T follicular helper cell (primary cell): Measurements from ENCODE around the gene CRTC2.
"Not testable (repeated sequence)": the region's sequence is repeated elsewhere in the genome, so short reads cannot be mapped to it uniquely, and the experiment has no call there.

Source experiments
- DNase-seq: peaks from one replicate; pipeline ENCODE4 v3.0.0-alpha.2; 2020; ENCODE audit warnings: low read depth

The CRTC2 gene

GRCh38 chr1:153928245-153928644 is 30.2 kb downstream of the CRTC2 start:
- DNase-seq, result no peak

GRCh38 chr1:153926405-153926804 is 32.0 kb downstream of the CRTC2 start:
- DNase-seq, result no peak

GRCh38 chr1:153922972-153923925 is 35.2 kb downstream of the CRTC2 start, which contains the start of gene GATAD2B:
Gene GATAD2B (minus strand): TSS chr1:153922972. CDS start chr1:153828347, 94,625 bp downstream.
- DNase-seq, result peak; percentile 99

- no peak for DNase-seq
Observed at GRCh38 chr1:153922076-153922971, 36.1 kb downstream of the CRTC2 start.

- no peak for DNase-seq
Observed at GRCh38 chr1:153921803-153922075, 36.7 kb downstream of the CRTC2 start.

GRCh38 chr1:153921080-153921802 is 37.2 kb downstream of the CRTC2 start:
- DNase-seq, result no peak

- no peak for DNase-seq
Observed at GRCh38 chr1:153919876-153920852, 38.2 kb downstream of the CRTC2 start.

- no peak for DNase-seq
Observed at GRCh38 chr1:153916297-153916696, 42.1 kb downstream of the CRTC2 start.

- no peak for DNase-seq
Observed at GRCh38 chr1:153912349-153912748, 46.1 kb downstream of the CRTC2 start.

GRCh38 chr1:153910560-153910959 is 47.9 kb downstream of the CRTC2 start:
- not testable (repeated sequence) for DNase-seq

GRCh38 chr1:153908071-153908470 is 50.3 kb downstream of the CRTC2 start:
- no peak for DNase-seq

- DNase-seq, result no peak
Observed at GRCh38 chr1:153907134-153907533, 51.3 kb downstream of the CRTC2 start.

GRCh38 chr1:153906396-153906795 is 52.0 kb downstream of the CRTC2 start:
- DNase-seq, result no peak

GRCh38 chr1:153905908-153906307 is 52.5 kb downstream of the CRTC2 start:
- not testable (repeated sequence) for DNase-seq

GRCh38 chr1:153903841-153904455 is 54.5 kb downstream of the CRTC2 start:
- no peak for DNase-seq

GRCh38 chr1:153899509-153899908 is 58.9 kb downstream of the CRTC2 start:
- DNase-seq, result no peak
